HG03354 (cell line): ENCODE measurements around the gene ELOB.

Experiments
- ATAC-seq: cut with Tn5 transposase; IDR thresholded peaks from one replicate; pipeline ENCODE4 v1.9.1; 2021; ENCODE audit warnings: mild to moderate bottlenecking; ENCODE audit not compliant: unreplicated experiment, poor library complexity, severe bottlenecking

Gene ELOB

DNA sequence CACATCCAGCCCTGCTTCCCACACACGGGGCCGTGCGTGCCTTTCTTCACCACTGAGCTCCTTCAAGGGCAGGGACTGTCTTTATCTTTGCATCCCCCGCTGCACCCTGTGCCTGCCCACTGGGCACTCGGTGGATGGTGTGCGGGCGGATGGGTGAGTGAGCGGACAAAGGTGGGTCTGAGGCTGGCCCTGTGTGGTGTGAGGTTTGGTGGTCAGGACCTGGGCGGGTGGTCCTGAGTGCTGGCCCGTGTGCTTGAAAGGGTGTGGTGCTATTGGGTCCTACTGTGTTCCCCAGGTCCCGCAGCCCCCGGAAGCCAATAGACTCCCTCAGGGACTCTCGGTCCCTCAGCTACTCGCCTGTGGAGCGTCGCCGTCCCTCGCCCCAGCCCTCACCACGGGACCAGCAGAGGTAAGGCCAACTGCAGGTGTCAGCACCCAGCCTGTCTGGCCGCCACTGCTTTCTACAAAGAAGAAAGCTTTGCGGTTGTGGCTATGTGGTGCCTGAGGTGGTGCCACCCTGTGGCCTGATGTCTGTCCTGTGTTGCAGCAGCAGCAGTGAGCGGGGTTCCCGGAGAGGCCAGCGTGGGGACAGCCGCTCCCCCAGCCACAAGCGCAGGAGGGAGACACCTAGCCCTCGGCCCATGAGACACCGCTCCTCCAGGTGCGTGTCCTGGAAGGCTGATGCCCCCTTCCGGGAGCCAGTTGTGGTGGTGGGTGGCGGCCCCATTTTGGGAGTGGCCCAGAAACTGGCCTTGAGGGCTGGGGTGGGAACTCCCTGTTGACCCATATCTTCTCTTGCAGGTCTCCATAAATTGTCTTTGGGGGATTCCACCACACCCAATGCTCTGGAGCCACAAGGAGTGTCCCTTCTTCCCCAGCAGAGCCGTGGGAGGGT is 6.8 kb downstream of the ELOB start:
- ATAC-seq = no peak

DNA sequence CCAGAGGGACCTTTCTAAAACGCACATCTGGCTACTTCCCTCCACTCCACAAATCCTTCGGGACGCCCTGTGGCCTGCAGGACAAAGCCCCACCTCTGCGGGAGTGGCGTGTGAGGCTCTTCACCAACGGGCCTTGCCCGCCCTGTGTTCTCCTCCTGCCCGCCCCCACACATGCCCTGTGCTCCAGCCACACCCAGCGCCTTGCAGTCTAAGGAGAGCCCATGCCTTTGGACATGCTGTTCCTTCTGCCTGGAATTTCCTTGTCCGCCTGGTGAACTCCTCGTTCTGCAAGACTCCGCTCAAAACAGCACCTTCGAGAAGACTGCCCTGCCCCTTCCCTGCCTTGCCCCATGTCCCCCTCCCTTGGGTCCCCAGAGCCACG is 7.4 kb downstream of the ELOB start:
- ATAC-seq = no peak

DNA sequence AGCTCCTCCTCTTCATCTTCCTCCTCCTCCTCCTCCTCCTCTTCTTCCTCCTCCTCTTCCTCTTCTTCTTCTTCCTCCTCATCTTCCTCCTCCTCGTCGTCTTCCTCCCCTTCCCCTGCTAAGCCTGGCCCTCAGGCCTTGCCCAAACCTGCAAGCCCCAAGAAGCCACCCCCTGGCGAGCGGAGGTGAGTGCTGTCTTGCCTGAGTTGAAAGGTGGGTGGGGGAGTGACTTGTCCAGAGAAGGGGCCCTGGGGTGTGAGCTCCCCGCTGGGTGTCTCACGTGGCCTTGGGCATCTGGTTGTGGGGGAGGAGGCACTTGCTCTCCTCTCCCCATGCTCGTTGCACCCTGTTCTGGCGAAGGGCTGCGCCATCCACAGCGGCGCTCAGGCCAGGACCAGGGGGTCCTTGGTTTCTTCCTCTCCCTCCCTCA is 8.0 kb downstream of the ELOB start:
- ATAC-seq = no peak

DNA sequence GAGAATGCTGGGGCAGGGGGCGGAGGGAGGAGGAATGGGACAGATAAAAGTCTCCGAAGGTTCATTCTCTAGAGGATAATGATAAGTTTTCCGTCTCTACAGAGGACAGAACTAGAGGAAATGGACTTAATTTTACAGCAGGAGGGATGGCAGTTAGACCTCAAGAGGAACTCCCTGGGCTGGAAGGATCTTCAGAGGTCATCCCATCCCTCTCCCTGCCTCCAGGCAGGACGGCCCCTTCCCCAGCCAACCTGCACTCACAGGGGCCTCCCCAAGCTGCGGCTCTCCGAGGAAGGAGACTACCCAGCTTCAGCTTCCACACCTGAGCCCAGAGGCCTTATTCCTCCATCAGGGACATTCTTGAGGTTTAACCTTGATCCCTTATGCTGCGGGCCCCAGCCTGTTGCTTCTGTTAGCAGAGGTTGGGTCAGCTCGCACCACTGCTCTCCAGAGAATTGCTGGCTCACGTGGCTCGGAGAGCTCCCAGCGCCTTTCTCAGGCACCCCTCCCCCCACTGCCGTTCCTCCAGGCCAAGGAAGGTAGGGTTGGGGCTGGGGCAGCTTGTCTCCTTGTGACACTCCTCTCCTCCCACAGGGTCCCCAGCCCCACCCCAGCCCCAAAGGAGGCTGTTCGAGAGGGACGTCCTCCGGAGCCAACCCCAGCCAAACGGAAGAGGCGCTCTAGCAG is 8.5 kb downstream of the ELOB start:
- no peak for ATAC-seq

DNA sequence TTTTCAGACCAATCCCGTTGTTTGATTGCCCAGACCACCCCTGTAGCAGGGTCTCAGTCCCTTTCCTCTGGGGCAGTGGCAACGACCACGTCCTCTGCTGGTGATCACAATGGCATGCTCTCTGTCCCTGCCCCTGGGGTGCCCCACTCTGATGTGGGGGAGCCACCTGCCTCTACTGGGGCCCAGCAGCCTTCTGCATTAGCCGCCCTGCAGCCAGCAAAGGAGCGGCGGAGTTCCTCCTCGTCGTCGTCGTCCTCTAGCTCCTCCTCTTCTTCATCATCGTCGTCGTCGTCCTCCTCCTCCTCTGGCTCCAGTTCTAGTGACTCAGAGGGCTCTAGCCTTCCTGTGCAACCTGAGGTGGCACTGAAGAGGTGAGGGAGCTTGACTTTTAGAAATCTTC is 9.2 kb downstream of the ELOB start:
- no peak for ATAC-seq

DNA sequence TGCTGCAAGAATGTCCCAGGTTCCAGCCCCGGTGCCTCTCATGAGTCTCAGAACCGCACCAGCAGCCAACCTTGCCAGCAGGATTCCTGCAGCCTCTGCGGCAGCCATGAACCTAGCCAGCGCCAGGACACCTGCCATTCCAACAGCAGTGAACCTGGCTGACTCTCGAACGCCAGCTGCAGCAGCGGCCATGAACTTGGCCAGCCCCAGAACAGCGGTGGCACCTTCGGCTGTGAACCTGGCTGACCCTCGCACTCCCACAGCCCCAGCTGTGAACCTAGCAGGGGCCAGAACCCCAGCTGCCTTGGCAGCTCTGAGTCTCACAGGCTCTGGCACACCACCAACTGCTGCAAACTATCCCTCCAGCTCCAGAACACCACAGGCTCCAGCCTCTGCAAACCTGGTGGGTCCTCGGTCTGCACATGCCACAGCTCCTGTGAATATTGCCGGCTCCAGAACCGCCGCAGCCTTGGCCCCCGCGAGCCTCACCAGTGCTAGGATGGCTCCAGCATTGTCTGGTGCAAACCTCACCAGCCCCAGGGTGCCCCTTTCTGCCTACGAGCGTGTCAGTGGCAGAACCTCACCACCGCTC is 9.8 kb downstream of the ELOB start:
- ATAC-seq = no peak

DNA sequence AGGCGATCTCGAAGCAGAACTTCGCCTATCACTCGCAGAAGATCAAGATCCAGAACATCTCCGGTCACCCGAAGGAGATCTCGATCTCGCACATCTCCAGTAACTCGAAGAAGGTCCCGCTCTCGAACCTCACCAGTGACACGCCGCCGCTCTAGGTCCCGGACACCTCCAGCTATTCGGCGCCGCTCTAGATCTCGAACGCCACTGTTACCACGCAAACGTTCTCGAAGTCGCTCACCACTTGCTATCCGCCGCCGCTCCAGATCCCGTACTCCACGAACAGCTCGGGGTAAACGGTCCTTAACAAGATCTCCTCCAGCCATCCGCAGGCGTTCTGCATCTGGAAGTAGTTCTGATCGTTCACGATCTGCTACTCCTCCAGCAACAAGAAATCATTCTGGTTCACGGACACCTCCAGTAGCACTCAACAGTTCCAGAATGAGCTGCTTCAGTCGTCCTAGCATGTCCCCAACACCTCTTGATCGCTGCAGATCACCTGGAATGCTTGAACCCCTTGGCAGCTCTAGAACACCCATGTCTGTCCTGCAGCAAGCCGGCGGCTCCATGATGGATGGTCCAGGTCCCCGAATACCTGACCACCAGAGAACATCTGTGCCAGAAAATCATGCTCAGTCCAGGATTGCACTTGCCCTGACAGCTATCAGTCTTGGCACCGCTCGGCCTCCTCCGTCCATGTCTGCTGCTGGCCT is 10.5 kb downstream of the ELOB start:
- ATAC-seq = no peak

DNA sequence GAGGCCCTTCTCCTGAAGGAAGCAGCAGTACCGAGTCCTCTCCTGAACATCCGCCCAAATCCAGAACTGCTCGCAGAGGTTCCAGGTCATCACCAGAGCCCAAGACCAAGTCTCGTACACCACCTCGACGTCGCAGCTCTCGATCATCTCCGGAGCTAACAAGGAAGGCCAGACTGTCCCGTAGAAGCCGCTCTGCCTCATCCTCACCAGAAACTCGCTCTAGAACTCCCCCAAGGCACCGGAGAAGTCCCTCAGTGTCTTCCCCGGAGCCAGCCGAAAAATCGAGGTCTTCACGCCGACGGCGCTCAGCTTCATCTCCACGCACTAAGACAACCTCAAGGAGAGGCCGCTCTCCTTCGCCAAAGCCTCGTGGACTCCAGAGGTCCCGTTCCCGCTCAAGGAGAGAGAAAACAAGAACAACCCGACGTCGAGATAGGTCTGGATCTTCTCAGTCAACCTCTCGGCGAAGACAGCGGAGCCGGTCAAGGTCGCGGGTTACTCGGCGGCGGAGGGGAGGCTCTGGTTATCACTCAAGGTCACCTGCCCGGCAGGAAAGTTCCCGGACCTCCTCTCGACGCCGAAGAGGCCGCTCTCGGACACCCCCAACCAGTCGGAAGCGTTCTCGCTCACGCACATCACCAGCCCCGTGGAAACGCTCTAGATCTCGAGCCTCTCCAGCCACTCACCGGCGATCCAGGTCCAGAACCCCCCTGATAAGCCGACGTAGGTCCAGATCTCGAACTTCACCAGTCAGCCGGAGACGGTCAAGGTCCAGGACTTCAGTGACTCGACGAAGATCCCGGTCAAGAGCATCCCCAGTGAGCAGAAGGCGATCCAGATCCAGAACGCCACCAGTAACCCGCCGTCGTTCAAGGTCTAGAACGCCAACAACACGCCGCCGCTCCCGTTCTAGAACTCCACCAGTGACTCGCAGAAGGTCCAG is 11.3 kb downstream of the ELOB start:
- no peak for ATAC-seq

DNA sequence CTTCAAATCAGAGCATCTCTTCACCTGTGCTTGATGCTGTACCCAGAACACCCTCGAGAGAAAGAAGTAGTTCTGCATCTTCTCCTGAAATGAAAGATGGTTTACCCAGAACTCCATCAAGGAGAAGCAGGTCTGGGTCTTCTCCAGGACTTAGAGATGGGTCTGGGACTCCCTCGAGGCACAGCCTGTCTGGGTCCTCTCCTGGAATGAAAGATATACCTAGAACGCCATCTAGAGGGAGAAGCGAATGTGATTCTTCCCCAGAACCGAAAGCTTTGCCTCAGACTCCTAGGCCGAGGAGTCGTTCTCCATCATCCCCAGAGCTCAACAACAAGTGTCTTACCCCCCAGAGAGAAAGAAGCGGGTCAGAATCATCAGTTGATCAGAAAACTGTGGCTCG is 12.4 kb downstream of the ELOB start:
- ATAC-seq = no peak

DNA sequence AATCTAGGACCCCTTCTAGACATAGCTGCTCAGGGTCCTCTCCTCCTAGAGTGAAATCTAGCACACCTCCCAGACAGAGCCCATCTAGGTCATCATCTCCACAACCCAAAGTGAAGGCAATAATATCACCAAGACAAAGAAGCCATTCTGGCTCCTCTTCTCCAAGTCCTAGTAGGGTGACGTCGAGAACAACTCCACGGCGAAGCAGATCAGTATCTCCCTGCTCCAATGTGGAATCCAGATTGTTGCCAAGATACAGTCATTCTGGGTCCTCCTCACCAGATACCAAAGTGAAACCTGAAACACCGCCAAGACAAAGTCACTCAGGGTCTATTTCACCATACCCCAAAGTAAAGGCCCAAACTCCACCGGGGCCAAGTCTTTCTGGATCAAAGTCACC is 13.9 kb downstream of the ELOB start:
- no peak for ATAC-seq

DNA sequence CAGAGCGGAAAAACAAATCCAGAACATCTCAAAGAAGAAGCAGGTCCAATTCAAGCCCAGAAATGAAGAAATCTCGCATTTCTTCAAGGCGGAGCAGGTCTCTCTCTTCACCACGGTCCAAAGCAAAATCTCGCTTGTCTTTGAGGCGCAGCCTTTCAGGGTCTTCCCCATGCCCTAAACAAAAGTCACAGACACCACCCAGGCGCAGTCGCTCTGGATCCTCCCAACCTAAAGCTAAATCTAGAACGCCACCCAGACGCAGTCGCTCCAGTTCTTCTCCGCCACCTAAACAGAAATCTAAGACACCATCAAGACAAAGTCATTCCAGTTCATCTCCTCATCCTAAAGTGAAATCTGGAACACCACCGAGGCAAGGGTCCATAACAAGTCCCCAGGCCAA is 14.4 kb downstream of the ELOB start:
- no peak for ATAC-seq

DNA sequence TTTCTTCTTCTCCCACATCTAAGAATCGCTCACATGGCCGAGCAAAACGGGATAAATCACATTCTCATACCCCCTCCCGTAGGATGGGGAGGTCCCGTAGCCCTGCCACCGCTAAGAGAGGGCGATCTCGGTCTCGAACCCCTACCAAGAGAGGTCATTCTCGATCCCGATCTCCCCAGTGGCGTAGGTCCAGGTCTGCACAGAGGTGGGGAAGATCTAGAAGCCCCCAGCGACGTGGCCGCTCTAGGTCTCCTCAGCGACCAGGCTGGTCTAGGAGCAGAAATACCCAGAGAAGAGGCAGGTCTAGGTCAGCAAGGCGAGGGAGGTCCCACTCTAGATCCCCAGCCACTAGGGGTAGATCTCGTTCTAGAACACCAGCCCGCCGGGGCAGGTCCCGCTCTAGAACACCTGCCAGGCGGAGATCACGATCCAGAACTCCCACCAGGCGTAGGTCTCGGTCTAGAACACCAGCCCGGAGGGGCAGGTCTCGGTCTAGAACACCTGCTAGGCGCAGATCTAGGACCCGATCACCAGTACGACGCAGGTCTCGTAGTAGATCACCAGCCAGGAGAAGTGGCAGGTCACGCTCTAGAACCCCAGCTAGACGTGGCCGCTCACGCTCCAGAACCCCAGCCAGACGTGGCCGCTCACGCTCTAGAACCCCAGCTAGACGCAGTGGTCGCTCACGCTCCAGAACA is 15.0 kb downstream of the ELOB start:
- no peak for ATAC-seq

DNA sequence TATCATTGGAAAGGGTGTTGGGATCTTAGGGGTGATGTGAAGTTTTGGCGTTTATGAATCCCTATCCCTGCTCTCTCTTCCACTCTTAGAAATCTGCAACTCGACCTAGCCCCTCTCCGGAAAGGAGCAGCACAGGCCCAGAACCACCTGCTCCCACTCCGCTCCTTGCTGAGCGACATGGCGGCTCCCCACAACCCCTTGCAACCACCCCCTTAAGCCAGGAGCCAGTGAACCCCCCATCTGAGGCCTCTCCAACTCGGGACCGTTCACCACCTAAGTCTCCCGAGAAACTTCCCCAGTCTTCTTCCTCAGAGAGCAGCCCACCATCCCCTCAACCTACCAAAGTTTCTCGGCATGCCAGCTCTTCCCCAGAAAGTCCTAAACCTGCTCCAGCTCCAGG is 15.6 kb downstream of the ELOB start:
- no peak for ATAC-seq

DNA sequence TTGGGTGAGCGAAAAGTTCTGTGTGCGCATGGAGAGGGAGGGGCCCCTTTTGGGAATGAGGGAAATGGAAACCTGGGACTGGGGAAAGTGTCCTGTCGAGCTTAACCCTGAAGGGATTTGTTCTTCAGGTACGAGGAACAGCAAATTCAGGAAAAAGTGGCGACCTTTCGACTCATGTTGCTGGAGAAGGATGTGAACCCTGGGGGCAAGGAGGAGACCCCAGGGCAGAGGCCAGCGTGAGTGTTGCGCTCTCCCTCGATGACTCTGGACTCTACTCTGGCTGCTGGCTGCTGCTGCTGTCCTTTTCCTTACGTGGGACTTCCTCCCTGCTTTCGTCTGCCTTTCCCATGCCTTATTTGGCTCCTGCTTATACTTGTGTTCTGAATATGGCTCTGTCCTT is 19.7 kb downstream of the ELOB start:
- no peak for ATAC-seq

DNA sequence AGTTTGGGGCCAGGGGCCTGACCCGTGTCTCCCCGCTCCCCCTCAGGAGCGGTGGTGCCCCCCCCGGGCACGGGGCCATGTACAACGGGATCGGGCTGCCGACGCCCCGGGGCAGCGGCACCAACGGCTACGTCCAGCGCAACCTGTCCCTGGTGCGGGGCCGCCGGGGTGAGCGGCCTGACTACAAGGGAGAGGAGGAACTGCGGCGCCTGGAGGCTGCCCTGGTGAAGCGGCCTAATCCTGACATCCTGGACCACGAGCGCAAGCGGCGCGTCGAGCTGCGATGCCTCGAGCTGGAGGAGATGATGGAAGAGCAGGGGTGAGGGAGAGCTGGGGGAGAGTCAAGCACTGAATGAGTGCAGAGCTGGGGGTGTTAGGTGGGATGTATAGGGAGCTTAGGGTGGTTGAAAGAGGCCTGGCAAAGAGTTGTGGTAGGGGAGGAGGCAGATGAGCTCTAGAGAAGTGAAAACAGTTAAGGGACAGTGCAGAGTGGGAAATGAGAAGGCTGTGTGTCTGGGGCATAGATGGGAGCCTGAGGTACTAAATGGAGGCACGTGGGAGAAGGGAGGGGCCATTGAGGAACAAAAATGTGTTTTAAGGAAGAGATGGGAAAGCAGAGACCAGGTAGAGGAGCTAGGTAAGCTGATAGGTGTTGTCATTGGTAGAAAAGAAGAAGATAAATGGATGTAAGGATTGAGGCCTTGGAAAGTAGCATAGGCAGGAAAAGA is 20.6 kb downstream of the ELOB start:
- ATAC-seq = no peak

DNA sequence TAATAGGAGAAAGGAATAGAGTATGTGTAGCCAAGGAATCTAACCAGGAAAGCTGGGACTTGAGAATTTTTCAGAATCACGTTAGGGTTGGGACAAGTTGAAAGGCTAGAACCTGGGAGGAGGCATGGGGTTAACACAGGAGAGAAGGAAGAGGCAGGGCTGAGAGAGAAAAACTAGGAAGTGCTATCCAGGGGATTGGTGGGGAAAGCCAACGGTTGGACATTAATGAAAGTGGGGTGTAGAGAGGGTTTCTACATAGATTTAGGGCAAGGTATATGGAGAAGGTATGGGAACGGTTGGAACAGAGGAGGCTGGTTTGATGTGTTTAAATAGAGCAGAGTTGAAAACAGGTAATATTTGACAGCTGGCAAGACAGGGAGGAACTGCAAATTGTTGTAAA is 21.9 kb downstream of the ELOB start:
- no peak for ATAC-seq

DNA sequence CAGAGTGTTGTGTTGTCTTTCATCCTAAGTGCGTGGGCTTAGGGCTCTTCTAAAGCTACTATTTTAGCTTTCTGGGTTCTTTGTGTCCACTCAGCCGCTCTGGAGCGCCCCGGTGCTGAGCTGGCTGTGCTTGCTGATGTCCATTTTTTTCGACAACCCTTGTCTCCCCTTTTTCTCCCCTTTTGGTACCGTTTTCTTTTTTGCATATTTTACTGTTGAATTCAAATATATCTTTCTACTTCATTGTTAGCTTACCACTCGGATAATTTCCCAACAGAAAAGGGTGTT is 23.4 kb downstream of the ELOB start:
- no peak for ATAC-seq
